VCaP (cell line): ENCODE data around the gene LAMA2.

Experiments
- H3K27ac ChIP-seq: fragments of 450-650 bp; 2 replicates; pipeline ENCODE4 v1.5.1; 2017
- TF ChIP-seq, protein P1 (sequence below): fragments of 450-650 bp; conservative IDR thresholded peaks from 2 replicates; pipeline ENCODE4 v1.5.1; 2017; ENCODE audit warnings: mild to moderate bottlenecking, moderate library complexity

The LAMA2 gene

DNA sequence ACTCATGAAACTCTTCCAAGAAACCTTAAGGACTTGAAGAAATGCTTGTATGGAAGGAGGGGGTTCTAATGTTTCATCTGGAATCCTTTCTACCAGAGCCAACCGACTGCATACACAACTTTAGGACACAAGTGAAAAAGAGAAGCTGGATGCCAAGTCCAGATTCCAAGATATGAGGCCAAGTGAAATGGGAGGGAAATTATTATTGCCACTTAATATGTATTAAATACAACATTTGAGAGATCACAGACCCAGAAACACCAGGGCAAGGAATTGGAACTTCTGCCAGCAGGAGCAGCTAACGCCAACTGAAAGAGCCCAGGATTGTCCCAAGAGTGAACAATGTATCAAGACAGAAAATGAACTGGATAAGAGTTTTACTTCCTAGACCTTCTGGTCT lies 682.9 kb downstream of the LAMA2 start:
- H3K27ac ChIP-seq: no peak overlapping the region
- TF ChIP-seq, protein P1, sequence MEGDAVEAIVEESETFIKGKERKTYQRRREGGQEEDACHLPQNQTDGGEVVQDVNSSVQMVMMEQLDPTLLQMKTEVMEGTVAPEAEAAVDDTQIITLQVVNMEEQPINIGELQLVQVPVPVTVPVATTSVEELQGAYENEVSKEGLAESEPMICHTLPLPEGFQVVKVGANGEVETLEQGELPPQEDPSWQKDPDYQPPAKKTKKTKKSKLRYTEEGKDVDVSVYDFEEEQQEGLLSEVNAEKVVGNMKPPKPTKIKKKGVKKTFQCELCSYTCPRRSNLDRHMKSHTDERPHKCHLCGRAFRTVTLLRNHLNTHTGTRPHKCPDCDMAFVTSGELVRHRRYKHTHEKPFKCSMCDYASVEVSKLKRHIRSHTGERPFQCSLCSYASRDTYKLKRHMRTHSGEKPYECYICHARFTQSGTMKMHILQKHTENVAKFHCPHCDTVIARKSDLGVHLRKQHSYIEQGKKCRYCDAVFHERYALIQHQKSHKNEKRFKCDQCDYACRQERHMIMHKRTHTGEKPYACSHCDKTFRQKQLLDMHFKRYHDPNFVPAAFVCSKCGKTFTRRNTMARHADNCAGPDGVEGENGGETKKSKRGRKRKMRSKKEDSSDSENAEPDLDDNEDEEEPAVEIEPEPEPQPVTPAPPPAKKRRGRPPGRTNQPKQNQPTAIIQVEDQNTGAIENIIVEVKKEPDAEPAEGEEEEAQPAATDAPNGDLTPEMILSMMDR: no peak
